ENCODE data around the gene LRSAM1.
A peak's percentile ranks its signal among the peaks of the same experiment; 100 is the strongest.

LRSAM1 gene

GRCh38 chr9:127428348-127428747 lies 23.0 kb upstream of the LRSAM1 start:
- DNase-seq: no peak

- DNase-seq: no peak
Observed at GRCh38 chr9:127430415-127430814, 20.9 kb upstream of the LRSAM1 start.

- no peak for DNase-seq
Observed at GRCh38 chr9:127437497-127438264, 13.6 kb upstream of the LRSAM1 start.

- no peak for DNase-seq
Observed at GRCh38 chr9:127438394-127438793, 12.9 kb upstream of the LRSAM1 start.

GRCh38 chr9:127444283-127444920 lies 6.9 kb upstream of the LRSAM1 start:
- peak; percentile 37 to 46 for DNase-seq

GRCh38 chr9:127444921-127445850 lies 6.1 kb upstream of the LRSAM1 start:
- DNase-seq: peak in 1 of 2 donors; percentile 48

- peak in 1 of 2 donors; percentile 35 for DNase-seq
Observed at GRCh38 chr9:127445851-127446712, 5.2 kb upstream of the LRSAM1 start.

- no peak for DNase-seq
Observed at GRCh38 chr9:127446713-127447415, 4.4 kb upstream of the LRSAM1 start.

- no peak for DNase-seq
Observed at GRCh38 chr9:127447416-127448111, 3.7 kb upstream of the LRSAM1 start.

- no peak for DNase-seq
Observed at GRCh38 chr9:127448112-127448805, 3.1 kb upstream of the LRSAM1 start.

- DNase-seq: no peak
Observed at GRCh38 chr9:127449332-127449966, 1.9 kb upstream of the LRSAM1 start.

- peak; percentile 31 to 40 for DNase-seq
Observed at GRCh38 chr9:127450243-127450760, 1.0 kb upstream of the LRSAM1 start.

GRCh38 chr9:127451608-127451857 lies 223 bp downstream of the LRSAM1 start:
- DNase-seq: no peak

- peak; percentile 59 to 61 for DNase-seq
Observed at GRCh38 chr9:127451858-127452656, 747 bp downstream of the LRSAM1 start.

- no peak for DNase-seq
Observed at GRCh38 chr9:127452691-127453090, 1.4 kb downstream of the LRSAM1 start.

GRCh38 chr9:127455324-127455992 lies 4.1 kb downstream of the LRSAM1 start:
- peak in 1 of 2 donors; percentile 36 for DNase-seq

- no peak for DNase-seq
Observed at GRCh38 chr9:127457191-127457878, 6.0 kb downstream of the LRSAM1 start.

- DNase-seq: no peak
Observed at GRCh38 chr9:127458921-127459320, 7.6 kb downstream of the LRSAM1 start.
